Measurements from ENCODE around the gene MMAA.

GRCh38 chr4:145623831-145624230, 4.6 kb downstream of the MMAA start:
- TF ChIP-seq, protein P1, sequence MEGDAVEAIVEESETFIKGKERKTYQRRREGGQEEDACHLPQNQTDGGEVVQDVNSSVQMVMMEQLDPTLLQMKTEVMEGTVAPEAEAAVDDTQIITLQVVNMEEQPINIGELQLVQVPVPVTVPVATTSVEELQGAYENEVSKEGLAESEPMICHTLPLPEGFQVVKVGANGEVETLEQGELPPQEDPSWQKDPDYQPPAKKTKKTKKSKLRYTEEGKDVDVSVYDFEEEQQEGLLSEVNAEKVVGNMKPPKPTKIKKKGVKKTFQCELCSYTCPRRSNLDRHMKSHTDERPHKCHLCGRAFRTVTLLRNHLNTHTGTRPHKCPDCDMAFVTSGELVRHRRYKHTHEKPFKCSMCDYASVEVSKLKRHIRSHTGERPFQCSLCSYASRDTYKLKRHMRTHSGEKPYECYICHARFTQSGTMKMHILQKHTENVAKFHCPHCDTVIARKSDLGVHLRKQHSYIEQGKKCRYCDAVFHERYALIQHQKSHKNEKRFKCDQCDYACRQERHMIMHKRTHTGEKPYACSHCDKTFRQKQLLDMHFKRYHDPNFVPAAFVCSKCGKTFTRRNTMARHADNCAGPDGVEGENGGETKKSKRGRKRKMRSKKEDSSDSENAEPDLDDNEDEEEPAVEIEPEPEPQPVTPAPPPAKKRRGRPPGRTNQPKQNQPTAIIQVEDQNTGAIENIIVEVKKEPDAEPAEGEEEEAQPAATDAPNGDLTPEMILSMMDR (IDR thresholded peaks at IDR 0.05; ENCODE audit: poor library complexity, severe bottlenecking) = no peak
- TF ChIP-seq MXI1 (conservative IDR thresholded peaks at IDR 0.05; ENCODE audit: poor library complexity, severe bottlenecking) = no peak

Measured in neural cell (in vitro differentiated cells).